ENCODE measurements around the gene METTL9. TPM values are rescaled to one million over a fixed set of nuclear protein-coding genes. Genes with fewer than 3 reads are reported as not detected.
"Not testable (repeated sequence)": the region's sequence is repeated elsewhere in the genome, so short reads cannot be mapped to it uniquely, and the experiment has no call there.

The METTL9 gene
- total and polyA plus RNA-seq, 2 experiments from 2014 or later, result 112 to 229 TPM

DNA sequence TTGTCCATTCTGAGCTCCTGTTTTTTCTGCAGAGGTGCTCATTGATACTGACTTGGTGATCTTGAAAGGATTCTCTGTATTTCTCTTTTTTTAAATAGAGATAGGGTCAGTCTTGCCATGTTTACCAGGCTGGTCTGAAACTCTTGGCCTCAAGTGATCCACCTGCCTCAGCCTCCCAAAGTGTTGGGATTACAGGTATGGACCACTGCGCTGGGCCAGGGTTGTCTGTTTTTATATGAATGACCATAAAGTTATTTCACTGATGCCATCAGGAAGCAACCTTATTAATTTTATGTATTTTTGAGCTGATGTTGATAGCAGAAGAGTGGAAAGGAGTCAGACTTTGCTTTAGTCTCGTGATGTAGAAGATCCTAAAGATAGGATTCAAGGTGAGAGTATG, 35.7 kb upstream of the METTL9 start:
- no peaks in the 10 kb centered on the region for H3K36me3 ChIP-seq (replicated peaks; ENCODE audit: insufficient read depth, low read depth)
- no peaks in the 10 kb centered on the region for H4K20me1 ChIP-seq (ENCODE audit: insufficient read depth, poor library complexity, severe bottlenecking)
- H3K9me2 ChIP-seq (replicated peaks; ENCODE audit: insufficient read depth), result no peaks in the 10 kb centered on the region
- H3K27ac ChIP-seq, result no peak overlapping the region
- H3K4me3 ChIP-seq, result no peak overlapping the region
- DNase-seq (ENCODE audit: low spot score), result no peak
- WGBS (ENCODE audit: low lambda C conversion rate, missing lambda C conversion rate), result 93% methylated on average over 2 of the region's 2 CpGs
- H3K4me1 ChIP-seq (ENCODE audit: insufficient read depth), result no peaks in the 10 kb centered on the region
- H3K79me2 ChIP-seq, result no peaks in the 10 kb centered on the region
- TF ChIP-seq, protein P1, sequence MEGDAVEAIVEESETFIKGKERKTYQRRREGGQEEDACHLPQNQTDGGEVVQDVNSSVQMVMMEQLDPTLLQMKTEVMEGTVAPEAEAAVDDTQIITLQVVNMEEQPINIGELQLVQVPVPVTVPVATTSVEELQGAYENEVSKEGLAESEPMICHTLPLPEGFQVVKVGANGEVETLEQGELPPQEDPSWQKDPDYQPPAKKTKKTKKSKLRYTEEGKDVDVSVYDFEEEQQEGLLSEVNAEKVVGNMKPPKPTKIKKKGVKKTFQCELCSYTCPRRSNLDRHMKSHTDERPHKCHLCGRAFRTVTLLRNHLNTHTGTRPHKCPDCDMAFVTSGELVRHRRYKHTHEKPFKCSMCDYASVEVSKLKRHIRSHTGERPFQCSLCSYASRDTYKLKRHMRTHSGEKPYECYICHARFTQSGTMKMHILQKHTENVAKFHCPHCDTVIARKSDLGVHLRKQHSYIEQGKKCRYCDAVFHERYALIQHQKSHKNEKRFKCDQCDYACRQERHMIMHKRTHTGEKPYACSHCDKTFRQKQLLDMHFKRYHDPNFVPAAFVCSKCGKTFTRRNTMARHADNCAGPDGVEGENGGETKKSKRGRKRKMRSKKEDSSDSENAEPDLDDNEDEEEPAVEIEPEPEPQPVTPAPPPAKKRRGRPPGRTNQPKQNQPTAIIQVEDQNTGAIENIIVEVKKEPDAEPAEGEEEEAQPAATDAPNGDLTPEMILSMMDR (IDR thresholded peaks at IDR 0.05; ENCODE audit: poor library complexity), result no peak
- TF ChIP-seq EZH2phosphoT487 (IDR thresholded peaks at IDR 0.05; ENCODE audit: low read depth, severe bottlenecking, unreplicated experiment) (no peak), EZH2 (IDR thresholded peaks at IDR 0.05; ENCODE audit: borderline replicate concordance) (no peak)
- no peaks in the 10 kb centered on the region for H3K27me3 ChIP-seq
- H3K4me2 ChIP-seq, result no peak overlapping the region
- H3K9me3 ChIP-seq (ENCODE audit: low read depth), result no peaks in the 10 kb centered on the region
- H2AFZ ChIP-seq, result no peak overlapping the region

DNA sequence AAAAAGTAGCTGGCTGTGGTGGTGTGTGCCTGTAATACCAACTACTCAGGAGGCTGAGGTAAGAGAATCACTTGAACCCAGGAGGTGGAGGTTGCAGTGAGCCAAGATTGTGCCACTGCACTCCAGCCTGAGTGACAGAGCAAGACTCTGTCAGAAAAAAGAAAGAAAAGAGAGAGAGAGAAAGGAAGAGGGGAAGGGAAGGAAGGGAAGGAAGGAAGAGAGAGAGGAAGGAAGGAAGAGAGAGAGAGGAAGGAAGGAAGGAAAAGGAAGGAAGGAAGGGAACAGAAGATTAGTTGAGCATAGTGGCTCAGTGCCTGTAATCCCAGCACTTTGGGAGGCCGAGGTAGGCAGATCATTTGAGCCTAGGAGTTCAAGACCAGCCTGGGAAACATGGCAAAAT, 35.0 kb upstream of the METTL9 start:
- H3K9me3 ChIP-seq (ENCODE audit: low read depth), result not testable (repeated sequence)

DNA sequence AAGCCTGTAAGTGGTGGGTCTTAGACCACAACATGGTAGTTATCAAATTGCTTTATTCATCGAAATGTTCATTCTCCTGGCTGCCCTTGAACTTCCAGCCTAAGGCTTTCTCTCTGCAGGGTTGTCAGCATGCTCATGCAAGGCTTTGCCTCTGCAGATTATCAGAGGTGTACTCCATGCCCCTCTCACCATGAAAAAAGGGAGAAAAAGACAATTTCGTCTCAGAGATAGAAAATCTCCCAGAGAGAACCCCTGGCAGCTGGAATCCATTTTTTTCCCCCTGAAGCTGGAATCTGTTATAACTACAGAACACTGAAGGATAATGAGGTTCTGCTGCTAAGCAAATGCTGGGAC, 33.9 kb upstream of the METTL9 start:
- H3K9me3 ChIP-seq (ENCODE audit: low read depth), result no peaks in the 10 kb centered on the region
- no peaks in the 10 kb centered on the region for H4K20me1 ChIP-seq (ENCODE audit: insufficient read depth, poor library complexity, severe bottlenecking)
- no peaks in the 10 kb centered on the region for H3K79me2 ChIP-seq
- H3K9me2 ChIP-seq (replicated peaks; ENCODE audit: insufficient read depth), result no peaks in the 10 kb centered on the region
- no peaks in the 10 kb centered on the region for H3K36me3 ChIP-seq (replicated peaks; ENCODE audit: insufficient read depth, low read depth)
- DNase-seq (ENCODE audit: low spot score), result no peak
- TF ChIP-seq EZH2 (IDR thresholded peaks at IDR 0.05; ENCODE audit: borderline replicate concordance) (no peak), EZH2phosphoT487 (IDR thresholded peaks at IDR 0.05; ENCODE audit: low read depth, severe bottlenecking, unreplicated experiment) (no peak)
- TF ChIP-seq, protein P1 (IDR thresholded peaks at IDR 0.05; ENCODE audit: poor library complexity), result no peak
- no peak overlapping the region for H3K4me3 ChIP-seq
- H2AFZ ChIP-seq, result no peak overlapping the region
- H3K4me2 ChIP-seq, result no peak overlapping the region
- H3K27me3 ChIP-seq, result no peaks in the 10 kb centered on the region
- H3K27ac ChIP-seq, result peak overlapping the region; percentile 10
- H3K4me1 ChIP-seq (ENCODE audit: insufficient read depth), result no peaks in the 10 kb centered on the region
- 69% methylated on average over 2 of the region's 2 CpGs for WGBS (ENCODE audit: low lambda C conversion rate, missing lambda C conversion rate)

More for the DNA sequence above, 35.0 kb upstream of the METTL9 start:
- not testable (repeated sequence) for H4K20me1 ChIP-seq (ENCODE audit: insufficient read depth, poor library complexity, severe bottlenecking); H3K4me2 ChIP-seq; H3K79me2 ChIP-seq; H3K36me3 ChIP-seq (replicated peaks; ENCODE audit: insufficient read depth, low read depth); H3K27ac ChIP-seq; H3K4me3 ChIP-seq; H2AFZ ChIP-seq; H3K27me3 ChIP-seq; DNase-seq (ENCODE audit: low spot score); H3K4me1 ChIP-seq (ENCODE audit: insufficient read depth); H3K9me2 ChIP-seq (replicated peaks; ENCODE audit: insufficient read depth)
- 77% methylated on average over 1 of the region's 1 CpG for WGBS (ENCODE audit: low lambda C conversion rate, missing lambda C conversion rate)

DNA sequence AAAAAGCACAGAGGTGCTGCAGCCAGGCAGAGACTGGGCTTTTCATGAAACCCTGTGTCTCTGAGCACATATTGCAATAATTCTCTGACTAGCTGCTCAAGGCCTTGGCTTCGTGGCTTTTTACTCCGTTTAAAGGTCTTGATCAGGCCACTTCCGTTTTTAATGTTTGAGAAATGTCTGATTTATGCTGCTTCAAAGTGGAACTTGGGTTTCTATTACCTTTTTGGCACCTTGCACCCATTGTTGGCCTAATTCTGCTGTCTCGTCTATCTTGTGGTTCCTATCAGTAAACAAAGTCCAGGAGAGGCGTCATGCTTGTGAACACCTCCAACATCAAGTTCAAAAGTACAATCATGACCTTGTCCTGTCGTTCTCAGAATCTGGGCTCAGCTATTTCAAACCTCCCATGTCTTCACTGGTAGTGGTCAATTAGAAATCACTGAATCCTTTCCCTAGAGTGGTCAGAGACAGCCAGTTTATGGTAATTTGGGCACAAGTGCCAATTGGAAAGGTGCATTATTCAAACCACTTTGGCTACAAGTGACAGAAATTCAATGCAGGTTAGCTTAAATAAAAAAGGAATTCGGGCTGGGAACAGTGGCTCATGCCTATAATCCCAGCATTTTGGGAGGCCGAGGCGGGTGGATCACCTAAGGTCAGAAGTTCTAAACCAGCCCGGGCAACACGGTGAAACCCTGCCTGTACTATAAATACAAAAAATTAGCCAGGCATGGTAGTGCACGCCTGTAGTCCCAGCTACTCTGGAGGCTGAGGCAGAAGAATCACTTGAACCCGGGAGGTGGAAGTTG, 33.3 kb upstream of the METTL9 start:
- no peaks in the 10 kb centered on the region for H3K9me3 ChIP-seq (ENCODE audit: low read depth)
- no peaks in the 10 kb centered on the region for H3K79me2 ChIP-seq
- H3K27ac ChIP-seq, result peak overlapping the region; percentile 10
- no peaks in the 10 kb centered on the region for H3K4me1 ChIP-seq (ENCODE audit: insufficient read depth)
- H4K20me1 ChIP-seq (ENCODE audit: insufficient read depth, poor library complexity, severe bottlenecking), result no peaks in the 10 kb centered on the region
- 76% methylated on average over 13 of the region's 13 CpGs for WGBS (ENCODE audit: low lambda C conversion rate, missing lambda C conversion rate)
- no peaks in the 10 kb centered on the region for H3K36me3 ChIP-seq (replicated peaks; ENCODE audit: insufficient read depth, low read depth)
- no peaks in the 10 kb centered on the region for H3K27me3 ChIP-seq
- no peak overlapping the region for H3K4me3 ChIP-seq
- peak; percentile 64 for DNase-seq (ENCODE audit: low spot score)
- TF ChIP-seq EZH2 (IDR thresholded peaks at IDR 0.05; ENCODE audit: borderline replicate concordance) (no peak), EZH2phosphoT487 (IDR thresholded peaks at IDR 0.05; ENCODE audit: low read depth, severe bottlenecking, unreplicated experiment) (no peak)
- H2AFZ ChIP-seq, result no peak overlapping the region
- H3K4me2 ChIP-seq, result no peak overlapping the region
- no peaks in the 10 kb centered on the region for H3K9me2 ChIP-seq (replicated peaks; ENCODE audit: insufficient read depth)

Measured in hepatocyte (in vitro differentiated cells).